Liver (tissue), 9 donors: ENCODE results near the gene MFAP3L. TPM values are rescaled to one million over a fixed set of nuclear protein-coding genes. Genes with fewer than 3 reads are reported as not detected.

Experiments
- DNase-seq: peaks from one replicate; pipeline ENCODE4 v3.0.0-alpha.2; 2017; ENCODE audit warnings: low spot score
- H3K27ac ChIP-seq, 2 donors: one replicate each; pipeline ENCODE4 v1.7.0; 2013; ENCODE audit warnings: inconsistent platforms in 2 of 2, low read length in 2 of 2, control low read depth in 1 of 2, low read depth in 1 of 2, mild to moderate bottlenecking in 1 of 2
- H3K27me3 ChIP-seq, 4 donors: one replicate each; pipeline versions ENCODE4 v1.6.1 to v1.7.0; 2013; ENCODE audit warnings: low read length in 3 of 4, inconsistent platforms in 1 of 4, mild to moderate bottlenecking in 1 of 4, moderate library complexity in 1 of 4; ENCODE audit not compliant: control insufficient read depth in 4 of 4, insufficient read depth in 4 of 4
- H3K36me3 ChIP-seq, 4 donors: one replicate each; pipeline versions ENCODE4 v1.6.1 to v1.7.0; 2013; ENCODE audit warnings: low read length in 3 of 4, mild to moderate bottlenecking in 3 of 4, low read depth in 1 of 4, moderate library complexity in 1 of 4; ENCODE audit not compliant: control insufficient read depth in 4 of 4, insufficient read depth in 3 of 4
- H3K4me1 ChIP-seq, 4 donors: one replicate each; pipeline versions ENCODE4 v1.6.1 to v1.7.0; 2013; ENCODE audit warnings: low read length in 3 of 4, mild to moderate bottlenecking in 3 of 4, moderate library complexity in 1 of 4; ENCODE audit not compliant: control insufficient read depth in 4 of 4, insufficient read depth in 4 of 4
- H3K4me3 ChIP-seq, 3 donors: one replicate each; pipeline versions ENCODE4 v1.6.1 to v1.7.0; 2013; ENCODE audit warnings: low read length in 3 of 3, control low read depth in 1 of 3, low read depth in 1 of 3, mild to moderate bottlenecking in 1 of 3
- H3K9ac ChIP-seq, 2 donors: one replicate each; pipeline ENCODE4 v1.7.0; 2013; ENCODE audit warnings: low read length in 2 of 2, mild to moderate bottlenecking in 2 of 2, moderate library complexity in 2 of 2, control low read depth in 1 of 2, low read depth in 1 of 2
- H3K9me3 ChIP-seq, 4 donors: one replicate each; pipeline versions ENCODE4 v1.6.1 to v1.7.0; 2013; ENCODE audit warnings: low read length in 3 of 4; ENCODE audit not compliant: control insufficient read depth in 4 of 4
- CTCF ChIP-seq: fragments of 150-350 bp; IDR thresholded peaks from 2 replicates; pipeline ENCODE4 v1.5.1; 2017; ENCODE audit warnings: improper control_type of control experiment, low read depth, low read length; ENCODE audit not compliant: missing input control
- EGR1 ChIP-seq, 2 donors: IDR thresholded peaks; 2 replicates each; pipeline ENCODE4 v1.6.1; 2016 to 2018; ENCODE audit warnings: antibody characterized with exemption in 2 of 2, low read depth in 2 of 2
- FOXA1 ChIP-seq: IDR thresholded peaks from 2 replicates; pipeline ENCODE4 v1.6.1; 2016; ENCODE audit warnings: antibody characterized with exemption
- FOXA2 ChIP-seq: IDR thresholded peaks from 2 replicates; pipeline ENCODE4 v1.6.1; 2016; ENCODE audit warnings: antibody characterized with exemption
- GABPA ChIP-seq, 2 donors: IDR thresholded peaks in 1 of 2; conservative IDR thresholded peaks in 1 of 2; 2 replicates each; pipeline ENCODE4 v1.6.1; 2016; ENCODE audit warnings: antibody characterized with exemption in 2 of 2, mild to moderate bottlenecking in 1 of 2, moderate library complexity in 1 of 2
- HNF4A ChIP-seq, 2 donors: conservative IDR thresholded peaks; 2 replicates each; pipeline ENCODE4 v1.6.1; 2016; ENCODE audit warnings: antibody characterized with exemption in 2 of 2, mild to moderate bottlenecking in 2 of 2
- HNF4G ChIP-seq: IDR thresholded peaks from 2 replicates; pipeline ENCODE4 v1.6.1; 2016; ENCODE audit warnings: antibody characterized with exemption
- JUND ChIP-seq, 2 donors: IDR thresholded peaks; 2 replicates each; pipeline ENCODE4 v1.6.1; 2016; ENCODE audit warnings: antibody characterized with exemption in 2 of 2
- NR2F2 ChIP-seq: IDR thresholded peaks from 2 replicates; pipeline ENCODE4 v1.6.1; 2016; ENCODE audit warnings: antibody characterized with exemption
- RAD21 ChIP-seq, 2 donors: IDR thresholded peaks; 2 replicates each; pipeline ENCODE4 v1.6.1; 2016; ENCODE audit warnings: antibody characterized with exemption in 2 of 2, mild to moderate bottlenecking in 2 of 2
- REST ChIP-seq: IDR thresholded peaks from 2 replicates; pipeline ENCODE4 v1.6.1; 2016; ENCODE audit warnings: antibody characterized with exemption, mild to moderate bottlenecking
- RXRA ChIP-seq, 2 donors: IDR thresholded peaks; 2 replicates each; pipeline ENCODE4 v1.6.1; 2017 to 2018; ENCODE audit warnings: antibody characterized with exemption in 2 of 2, mild to moderate bottlenecking in 1 of 2
- SP1 ChIP-seq: IDR thresholded peaks from 2 replicates; pipeline ENCODE4 v1.6.1; 2018; ENCODE audit warnings: antibody characterized with exemption, mild to moderate bottlenecking
- TAF1 ChIP-seq: conservative IDR thresholded peaks from 2 replicates; pipeline ENCODE4 v1.6.1; 2016; ENCODE audit warnings: antibody characterized with exemption, mild to moderate bottlenecking
- YY1 ChIP-seq: IDR thresholded peaks from 2 replicates; pipeline ENCODE4 v1.6.1; 2016; ENCODE audit warnings: antibody characterized with exemption, mild to moderate bottlenecking
- ZBTB33 ChIP-seq: IDR thresholded peaks from 2 replicates; pipeline ENCODE4 v1.6.1; 2016; ENCODE audit warnings: antibody characterized with exemption
- WGBS: extraction: QIAGEN DNeasy Blood & Tissue Kit; methylation state at CpG from one replicate; pipeline ENCODE4 v1.1.7; 2013; 5-methylcytosine and 5-hydroxymethylcytosine counted together
- polyA plus RNA-seq, 2 donors: library from polyadenylated mRNA; stranded (reverse) in 1 of 2; unstranded in 1 of 2; fragments of 200-250 nt in 1 of 2; fragments of >200 nt in 1 of 2; fragmentation: Nextera tagmentation in 1 of 2; extraction: Ambion mirVana in 1 of 2; gene quantifications; one replicate each; pipeline versions ENCODE4 v1.2.1 to v1.2.3, GENCODE V29; 2013 to 2015
- total RNA-seq, 2 donors: library from RNA; depleted of rRNA; stranded (reverse); fragments of >200 nt; gene quantifications; one replicate each; pipeline ENCODE4 v1.2.3, GENCODE V29; 2014
- TF ChIP-seq, protein P1 (sequence below): IDR thresholded peaks from 2 replicates; pipeline ENCODE4 v1.6.1; 2016; ENCODE audit warnings: antibody characterized with exemption
- TF ChIP-seq, protein P2 (sequence below): IDR thresholded peaks from 2 replicates; pipeline ENCODE4 v1.6.1; 2016; ENCODE audit warnings: antibody characterized with exemption
- donor health status: healthy.
- donor health status: healthy.
- donor health status: healthy.
- donor health status: healthy.
- donor health status: healthy.

MFAP3L gene
- total and polyA plus RNA-seq, 4 donors: 16.5 to 102 (median 18.5) TPM

DNA sequence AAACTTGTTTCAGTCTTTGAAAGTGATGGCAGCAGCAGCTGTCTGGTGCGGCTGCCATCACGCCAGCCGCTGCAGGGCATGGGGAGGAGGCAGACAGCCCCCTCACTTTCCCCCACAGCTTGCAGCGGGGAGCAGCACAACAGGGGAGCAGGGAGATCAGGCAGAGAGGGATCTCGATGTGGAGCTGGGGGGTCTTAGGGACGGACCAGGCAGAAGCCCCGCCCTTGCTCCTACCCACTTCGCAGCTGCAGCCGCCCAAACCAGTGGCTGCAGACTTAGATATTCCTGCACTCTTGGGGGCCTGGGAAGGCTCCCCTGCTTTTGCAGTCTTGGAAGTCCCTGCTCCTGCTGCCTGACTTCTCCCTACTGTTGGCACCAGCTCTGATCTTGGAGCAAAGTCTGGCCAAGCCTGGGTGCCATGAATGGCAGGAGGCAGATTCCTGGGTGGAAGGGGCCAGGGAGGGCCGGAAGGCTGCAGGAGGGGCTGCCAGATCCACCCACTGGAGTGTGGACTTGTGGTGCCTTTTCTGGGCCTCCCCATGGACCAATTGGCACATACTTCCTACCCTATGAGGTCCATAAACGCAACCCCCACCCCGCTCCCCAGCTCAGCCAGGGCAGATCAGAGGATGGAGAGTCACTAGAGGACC, 14.0 kb upstream of the MFAP3L start:
- Histone ChIP-seq H3K4me3 (no peak overlapping the region), H3K27ac (no peak overlapping the region)

GRCh38 chr4:170038769-170039168, 12.6 kb upstream of the MFAP3L start:
- 73% methylated on average over 4 of the region's 4 CpGs for WGBS
- no peak for DNase-seq
- peaks cover 0 to 10% (median 4%) of the 10 kb centered on the region in 4 donors for H3K4me1 ChIP-seq
- H3K36me3 ChIP-seq: no peaks in the 10 kb centered on the region
- H3K4me3 ChIP-seq: no peak overlapping the region
- no peak overlapping the region for H3K27ac ChIP-seq
- no peaks in the 10 kb centered on the region for H3K27me3 ChIP-seq
- no peaks in the 10 kb centered on the region for H3K9me3 ChIP-seq
- H3K9ac ChIP-seq: no peak overlapping the region
- no peak for TF ChIP-seq FOXA1
- no peak for TF ChIP-seq CTCF
- no peak for TF ChIP-seq FOXA2
- TF ChIP-seq, protein P1, sequence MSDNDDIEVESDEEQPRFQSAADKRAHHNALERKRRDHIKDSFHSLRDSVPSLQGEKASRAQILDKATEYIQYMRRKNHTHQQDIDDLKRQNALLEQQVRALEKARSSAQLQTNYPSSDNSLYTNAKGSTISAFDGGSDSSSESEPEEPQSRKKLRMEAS: no peak
- TF ChIP-seq HNF4A (conservative IDR thresholded peaks at IDR 0.05): no peak
- no peak for TF ChIP-seq HNF4G
- TF ChIP-seq NR2F2: no peak
- no peak for TF ChIP-seq SP1

More for the DNA sequence above, 14.0 kb upstream of the MFAP3L start:
- Histone ChIP-seq H3K36me3 (no peaks in the 10 kb centered on the region), H3K9me3 (no peaks in the 10 kb centered on the region), H3K9ac (no peak overlapping the region), H3K4me1 (peaks cover 0 to 10% (median 4%) of the 10 kb centered on the region in 4 donors), H3K27me3 (no peaks in the 10 kb centered on the region)
- TF ChIP-seq RAD21 (IDR thresholded peaks at IDR 0.05) (no peak), FOXA1 (no peak), YY1 (no peak), TAF1 (no peak), JUND (IDR thresholded peaks at IDR 0.05) (no peak), HNF4A (conservative IDR thresholded peaks at IDR 0.05) (no peak), GABPA (IDR thresholded peaks at IDR 0.05 in 1 of 2, conservative IDR thresholded peaks at IDR 0.05 in 1 of 2) (no peak), FOXA2 (no peak), EGR1 (IDR thresholded peaks at IDR 0.05; ENCODE audit: low read depth in 2 of 2) (no peak), NR2F2 (no peak), ZBTB33 (no peak), REST (no peak), RXRA (IDR thresholded peaks at IDR 0.05) (no peak)
- TF ChIP-seq, protein P1: no peak
- TF ChIP-seq, protein P2, sequence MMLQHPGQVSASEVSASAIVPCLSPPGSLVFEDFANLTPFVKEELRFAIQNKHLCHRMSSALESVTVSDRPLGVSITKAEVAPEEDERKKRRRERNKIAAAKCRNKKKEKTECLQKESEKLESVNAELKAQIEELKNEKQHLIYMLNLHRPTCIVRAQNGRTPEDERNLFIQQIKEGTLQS: no peak
- 91% methylated on average over 12 of the region's 12 CpGs for WGBS
- DNase-seq: no peak
